Mucosa of gallbladder (tissue), 1 donor: ENCODE data around the gene CASTOR2. TPM values are rescaled to one million over a fixed set of nuclear protein-coding genes. Genes with fewer than 3 reads are reported as not detected.
"Not testable (repeated sequence)": the region's sequence is repeated elsewhere in the genome, so short reads cannot be mapped to it uniquely, and the experiment has no call there.

Experiments used
- DNase-seq: peaks from one replicate; pipeline ENCODE4 v3.0.0-alpha.2; 2020; ENCODE audit warnings: low spot score
- total RNA-seq: library from RNA; stranded (reverse); gene quantifications from one replicate; pipeline ENCODE4 v1.2.1, GENCODE V29; 2021
- donor health status: DM: no; HTN: no; CAD: no.

The CASTOR2 gene
- total RNA-seq, 1 donor from 2014 or later: 21.7 TPM

GRCh38 chr7:74994869-74995543, 30.5 kb downstream of the CASTOR2 start:
- DNase-seq: not testable (repeated sequence)

GRCh38 chr7:74996361-74996760, 31.9 kb downstream of the CASTOR2 start:
- DNase-seq: not testable (repeated sequence)

GRCh38 chr7:74997811-74998210, 33.3 kb downstream of the CASTOR2 start:
- DNase-seq: not testable (repeated sequence)

- DNase-seq: not testable (repeated sequence)
Observed at GRCh38 chr7:75001356-75001755, 36.9 kb downstream of the CASTOR2 start.

- no peak for DNase-seq
Observed at GRCh38 chr7:75010036-75010435, 45.5 kb downstream of the CASTOR2 start.

- no peak for DNase-seq
Observed at GRCh38 chr7:75017832-75018231, 53.3 kb downstream of the CASTOR2 start.

GRCh38 chr7:75018570-75019364, 54.3 kb downstream of the CASTOR2 start:
- DNase-seq: no peak

GRCh38 chr7:75019800-75020199, 55.3 kb downstream of the CASTOR2 start:
- DNase-seq: no peak

- no peak for DNase-seq
Observed at GRCh38 chr7:75024922-75025321, 60.4 kb downstream of the CASTOR2 start.

GRCh38 chr7:75028299-75028698, 63.8 kb downstream of the CASTOR2 start:
- DNase-seq: no peak

GRCh38 chr7:75033064-75033463, 68.6 kb downstream of the CASTOR2 start:
- DNase-seq: no peak

GRCh38 chr7:75033826-75034225, 69.3 kb downstream of the CASTOR2 start:
- no peak for DNase-seq

- no peak for DNase-seq
Observed at GRCh38 chr7:75038508-75038907, 74.0 kb downstream of the CASTOR2 start.

GRCh38 chr7:75039166-75039565, 74.7 kb downstream of the CASTOR2 start:
- DNase-seq: no peak

GRCh38 chr7:75039709-75040108, 75.2 kb downstream of the CASTOR2 start:
- DNase-seq: no peak

GRCh38 chr7:75040512-75040911, 76.0 kb downstream of the CASTOR2 start:
- DNase-seq: no peak

- no peak for DNase-seq
Observed at GRCh38 chr7:75042286-75042685, 77.8 kb downstream of the CASTOR2 start.

GRCh38 chr7:75042831-75043703, 78.6 kb downstream of the CASTOR2 start:
- no peak for DNase-seq

- no peak for DNase-seq
Observed at GRCh38 chr7:75045881-75046280, 81.4 kb downstream of the CASTOR2 start.

GRCh38 chr7:75048435-75049379, 84.2 kb downstream of the CASTOR2 start:
- DNase-seq: no peak

- DNase-seq: no peak
Observed at GRCh38 chr7:75049817-75050216, 85.3 kb downstream of the CASTOR2 start.
